MG63 (cell line): ENCODE results near the gene ITGB5. TPM values are rescaled to one million over a fixed set of nuclear protein-coding genes. Genes with fewer than 3 reads are reported as not detected.

Experiments
- DNase-seq: peaks from one replicate; pipeline ENCODE4 v3.0.0-alpha.2; 2020
- H3K27me3 ChIP-seq: fragments of 250-450 bp; sonication (Bioruptor Pico); 2 replicates; pipeline ENCODE4 v1.5.1; 2020; ENCODE audit warnings: mild to moderate bottlenecking, moderate library complexity
- H3K36me3 ChIP-seq: fragments of 250-450 bp; sonication (Bioruptor Pico); 2 replicates; pipeline ENCODE4 v1.5.1; 2020; ENCODE audit warnings: mild to moderate bottlenecking, moderate library complexity
- H3K4me3 ChIP-seq: fragments of 250-450 bp; sonication (Bioruptor Pico); 2 replicates; pipeline ENCODE4 v1.5.1; 2020; ENCODE audit warnings: mild to moderate bottlenecking, moderate library complexity
- H3K9me3 ChIP-seq: fragments of 250-450 bp; sonication (Bioruptor Pico); 2 replicates; pipeline ENCODE4 v1.5.1; 2020; ENCODE audit warnings: mild to moderate bottlenecking, moderate library complexity
- total RNA-seq: library from RNA; depleted of rRNA; stranded (reverse); fragments of >200 nt; shearing (Covaris generic); gene quantifications from 2 replicates; pipeline ENCODE4 v1.2.3, GENCODE V29; 2014; ENCODE audit warnings: low replicate concordance

Gene ITGB5
- total RNA-seq, 1 experiment from 2014 or later, result 121 TPM

- Histone ChIP-seq H3K36me3 (no peaks in the 10 kb centered on the region), H3K9me3 (no peaks in the 10 kb centered on the region), H3K4me3 (no peak overlapping the region), H3K27me3 (no peaks in the 10 kb centered on the region)
- no peak for DNase-seq
Observed at GRCh38 chr3:124882816-124883747, 4.1 kb downstream of the ITGB5 start.

- DNase-seq, result no peak
- no peak overlapping the region for H3K4me3 ChIP-seq
- H3K27me3 ChIP-seq, result no peaks in the 10 kb centered on the region
- no peaks in the 10 kb centered on the region for H3K36me3 ChIP-seq
- H3K9me3 ChIP-seq, result no peaks in the 10 kb centered on the region
Observed at GRCh38 chr3:124881976-124882697, 5.0 kb downstream of the ITGB5 start.

- H3K27me3 ChIP-seq, result no peaks in the 10 kb centered on the region
- H3K9me3 ChIP-seq, result no peaks in the 10 kb centered on the region
- no peaks in the 10 kb centered on the region for H3K36me3 ChIP-seq
- no peak overlapping the region for H3K4me3 ChIP-seq
- DNase-seq, result no peak
Observed at GRCh38 chr3:124879337-124879680, 7.9 kb downstream of the ITGB5 start.

- peak; percentile 96 for DNase-seq
- no peaks in the 10 kb centered on the region for H3K9me3 ChIP-seq
- no peaks in the 10 kb centered on the region for H3K27me3 ChIP-seq
- no peaks in the 10 kb centered on the region for H3K36me3 ChIP-seq
- H3K4me3 ChIP-seq, result no peak overlapping the region
Observed at GRCh38 chr3:124878561-124879336, 8.4 kb downstream of the ITGB5 start.

- Histone ChIP-seq H3K36me3 (no peaks in the 10 kb centered on the region), H3K27me3 (no peaks in the 10 kb centered on the region), H3K9me3 (no peaks in the 10 kb centered on the region), H3K4me3 (no peak overlapping the region)
- no peak for DNase-seq
Observed at GRCh38 chr3:124877674-124878073, 9.5 kb downstream of the ITGB5 start.

- Histone ChIP-seq H3K27me3 (no peaks in the 10 kb centered on the region), H3K9me3 (no peaks in the 10 kb centered on the region), H3K36me3 (no peaks in the 10 kb centered on the region; the same call in 1 of the 2 replicates), H3K4me3 (no peak overlapping the region)
- no peak for DNase-seq
Observed at GRCh38 chr3:124876401-124876878, 10.7 kb downstream of the ITGB5 start.

GRCh38 chr3:124873226-124873625 is 13.9 kb downstream of the ITGB5 start:
- Histone ChIP-seq H3K9me3 (no peaks in the 10 kb centered on the region), H3K27me3 (no peaks in the 10 kb centered on the region), H3K4me3 (no peak overlapping the region), H3K36me3 (no peaks in the 10 kb centered on the region; the same call in 1 of the 2 replicates)
- DNase-seq, result no peak

GRCh38 chr3:124867511-124867910 is 19.7 kb downstream of the ITGB5 start:
- Histone ChIP-seq H3K4me3 (no peak overlapping the region), H3K36me3 (no peaks in the 10 kb centered on the region; the same call in 1 of the 2 replicates), H3K9me3 (no peaks in the 10 kb centered on the region), H3K27me3 (no peaks in the 10 kb centered on the region)
- no peak for DNase-seq

- no peak for DNase-seq
- Histone ChIP-seq H3K9me3 (no peaks in the 10 kb centered on the region), H3K36me3 (no peaks in the 10 kb centered on the region; the same call in 1 of the 2 replicates), H3K27me3 (no peaks in the 10 kb centered on the region), H3K4me3 (no peak overlapping the region)
Observed at GRCh38 chr3:124862006-124862405, 25.2 kb downstream of the ITGB5 start.

- H3K4me3 ChIP-seq, result no peak overlapping the region
- H3K9me3 ChIP-seq, result no peaks in the 10 kb centered on the region
- H3K27me3 ChIP-seq, result no peaks in the 10 kb centered on the region
- H3K36me3 ChIP-seq, result no peaks in the 10 kb centered on the region
- DNase-seq, result no peak
Observed at GRCh38 chr3:124861041-124861440, 26.1 kb downstream of the ITGB5 start.

- H3K27me3 ChIP-seq, result no peaks in the 10 kb centered on the region
Observed at GRCh38 chr3:124860599-124860998, 26.6 kb downstream of the ITGB5 start.

GRCh38 chr3:124859025-124859424 is 28.1 kb downstream of the ITGB5 start:
- Histone ChIP-seq H3K9me3 (no peaks in the 10 kb centered on the region), H3K27me3 (no peaks in the 10 kb centered on the region), H3K36me3 (peaks cover 5% of the 10 kb centered on the region; the same call in 1 of the 2 replicates), H3K4me3 (no peak overlapping the region)
- peak; percentile 53 for DNase-seq

More at GRCh38 chr3:124860599-124860998, 26.6 kb downstream of the ITGB5 start:
- peak; percentile 98 for DNase-seq
- no peak overlapping the region for H3K4me3 ChIP-seq
- H3K36me3 ChIP-seq, result no peaks in the 10 kb centered on the region
- H3K9me3 ChIP-seq, result no peaks in the 10 kb centered on the region

GRCh38 chr3:124858275-124858674 is 28.9 kb downstream of the ITGB5 start:
- DNase-seq, result no peak
- Histone ChIP-seq H3K27me3 (no peaks in the 10 kb centered on the region), H3K36me3 (peaks cover 5% of the 10 kb centered on the region; the same call in 1 of the 2 replicates), H3K4me3 (no peak overlapping the region), H3K9me3 (no peaks in the 10 kb centered on the region)

- Histone ChIP-seq H3K27me3 (no peaks in the 10 kb centered on the region), H3K9me3 (no peaks in the 10 kb centered on the region), H3K36me3 (peaks cover 5% of the 10 kb centered on the region; the same call in 1 of the 2 replicates), H3K4me3 (no peak overlapping the region)
- DNase-seq, result no peak
Observed at GRCh38 chr3:124856677-124857076, 30.5 kb downstream of the ITGB5 start.

GRCh38 chr3:124854009-124854408 is 33.2 kb downstream of the ITGB5 start:
- Histone ChIP-seq H3K36me3 (peaks cover 5% of the 10 kb centered on the region; the same call in 1 of the 2 replicates), H3K4me3 (no peak overlapping the region), H3K9me3 (no peaks in the 10 kb centered on the region), H3K27me3 (no peaks in the 10 kb centered on the region)
- no peak for DNase-seq

- H3K4me3 ChIP-seq, result no peak overlapping the region
- no peaks in the 10 kb centered on the region for H3K27me3 ChIP-seq
- no peak for DNase-seq
Observed at GRCh38 chr3:124853446-124853845, 33.7 kb downstream of the ITGB5 start.

More at GRCh38 chr3:124853446-124853845, 33.7 kb downstream of the ITGB5 start:
- Histone ChIP-seq H3K9me3 (no peaks in the 10 kb centered on the region), H3K36me3 (peaks cover 5% of the 10 kb centered on the region; the same call in 1 of the 2 replicates)
